Measurements from ENCODE around the gene NDC80.
"Not testable (repeated sequence)": the region's sequence is repeated elsewhere in the genome, so short reads cannot be mapped to it uniquely, and the experiment has no call there.

Gene NDC80

DNA sequence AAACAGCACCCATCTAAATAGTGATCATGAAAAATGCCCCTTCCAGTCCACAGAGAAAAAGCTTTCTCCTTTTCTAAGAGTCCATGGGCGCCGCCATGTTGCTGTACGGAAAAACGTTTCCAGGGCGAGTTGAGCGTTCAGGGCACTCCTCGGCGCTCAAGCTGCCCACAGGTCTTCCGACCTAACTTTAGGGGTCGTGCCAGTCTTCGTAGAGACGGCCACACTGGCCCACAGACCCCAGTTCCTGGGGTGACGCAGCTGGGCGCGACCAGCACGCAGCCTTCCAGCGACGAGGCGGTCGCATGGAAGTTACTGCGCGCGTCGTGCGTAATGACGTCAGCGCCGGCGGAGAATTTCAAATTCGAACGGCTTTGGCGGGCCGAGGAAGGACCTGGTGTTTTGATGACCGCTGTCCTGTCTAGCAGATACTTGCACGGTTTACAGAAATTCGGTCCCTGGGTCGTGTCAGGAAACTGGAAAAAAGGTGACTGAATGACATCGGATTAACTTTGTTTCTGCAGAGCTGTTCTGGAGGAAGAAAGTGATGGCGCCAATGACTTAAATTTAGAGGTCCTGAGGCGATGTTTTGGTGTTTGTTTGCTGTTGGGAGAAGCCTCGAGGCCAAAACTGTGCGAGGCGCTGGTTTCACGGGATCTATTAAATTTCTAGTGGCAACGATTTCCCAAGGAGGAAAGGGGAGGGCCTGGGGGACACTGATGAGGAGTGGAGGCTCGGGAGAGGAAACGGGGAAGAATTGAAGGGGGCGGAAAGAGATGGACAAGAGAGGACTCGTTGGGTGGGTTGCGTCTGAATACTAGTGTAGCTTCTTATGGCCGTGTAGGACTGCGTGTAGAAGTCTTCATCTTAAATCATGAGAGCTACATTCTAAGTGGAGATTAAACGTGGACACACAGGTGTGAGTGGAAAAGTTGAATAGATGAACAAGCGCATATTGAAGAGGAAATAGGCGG, at the start of gene NDC80, which contains the start of gene METTL4:
TSS of gene NDC80 (plus strand) at position 358 of the 971 bp plus-strand sequence. CDS start 1,429 bp downstream, outside the sequence.
TSS of gene METTL4 (minus strand) at position 306 of the 971 bp plus-strand sequence. CDS start 4,289 bp downstream, outside the sequence.
- DNase-seq: peak; percentile 50

DNA sequence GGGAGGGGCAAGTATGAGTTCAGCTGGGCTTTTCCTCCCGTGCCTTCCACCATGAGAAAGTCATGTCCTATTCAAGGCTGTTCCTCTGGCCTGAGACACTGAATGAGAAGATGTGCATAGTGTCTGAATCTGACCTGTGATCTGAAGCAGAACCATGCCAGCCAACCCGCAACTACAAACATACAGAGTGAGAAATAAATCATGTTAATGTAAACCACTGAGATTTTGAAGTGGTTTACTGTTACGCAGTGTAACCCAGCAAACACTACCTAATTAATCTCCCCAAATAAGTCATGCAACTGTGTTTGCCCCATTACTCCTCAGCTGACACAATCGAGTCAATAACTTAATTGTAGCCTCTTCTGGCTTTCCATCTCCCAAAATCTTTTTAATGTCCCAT, 49.2 kb upstream of the NDC80 start:
- no peak for DNase-seq

DNA sequence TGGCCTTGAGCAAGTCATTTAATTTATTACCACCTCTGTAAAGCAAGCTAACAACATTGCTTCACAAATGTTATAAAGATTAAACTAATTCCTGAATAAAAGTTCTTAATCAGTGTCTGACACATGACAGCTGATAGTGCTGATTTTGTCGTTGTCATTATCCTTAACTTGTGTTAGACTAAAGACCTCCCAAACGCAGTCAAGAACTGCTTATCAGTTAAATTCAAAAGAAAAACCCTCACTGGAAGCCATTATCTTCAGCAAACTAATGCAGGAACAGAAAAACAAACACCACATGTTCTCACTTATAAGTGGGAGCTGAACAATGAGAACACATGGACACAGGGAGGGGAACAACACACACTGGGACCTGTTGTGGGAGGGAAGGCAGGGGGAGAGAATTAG, 46.6 kb upstream of the NDC80 start:
- not testable (repeated sequence) for DNase-seq

DNA sequence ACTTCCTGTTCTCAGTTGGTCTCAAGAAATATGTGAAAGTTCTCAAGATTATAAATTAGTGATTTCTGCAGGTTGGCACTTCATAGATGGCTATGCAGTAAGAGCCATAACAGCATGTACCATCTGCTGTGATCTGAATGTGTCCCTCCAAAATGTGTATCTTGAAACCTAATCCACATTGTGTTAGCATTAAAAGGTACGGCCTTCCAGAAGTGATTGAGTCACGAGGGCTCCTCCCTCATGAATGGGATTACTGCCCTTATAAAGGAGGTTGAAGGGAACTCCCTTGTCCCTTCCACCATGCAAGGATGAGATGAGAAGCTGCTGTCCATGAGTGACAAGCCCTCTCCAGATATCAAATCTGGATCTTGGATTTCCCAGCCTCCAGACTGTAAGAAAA, 45.0 kb upstream of the NDC80 start:
- no peak for DNase-seq

DNA sequence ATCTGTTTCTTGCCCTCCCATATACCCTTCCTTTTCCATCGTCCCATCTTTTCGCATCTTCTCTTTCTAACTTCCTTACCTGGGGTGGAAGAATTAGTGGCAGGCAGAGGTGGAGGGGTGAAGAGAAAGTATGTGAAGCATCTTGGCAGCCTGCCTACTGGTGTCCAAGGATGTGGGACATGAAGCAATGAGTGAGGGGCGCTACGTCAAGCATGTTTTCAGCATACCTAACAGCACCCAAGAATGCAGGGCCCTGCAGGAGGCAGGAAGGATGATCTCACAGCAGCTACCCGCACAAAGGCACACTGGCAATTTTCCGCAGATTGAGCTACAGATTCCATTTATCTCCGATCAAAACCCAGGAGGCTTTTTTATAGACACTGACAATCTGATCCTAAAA, 42.2 kb upstream of the NDC80 start:
- peak; percentile 48 for DNase-seq

DNA sequence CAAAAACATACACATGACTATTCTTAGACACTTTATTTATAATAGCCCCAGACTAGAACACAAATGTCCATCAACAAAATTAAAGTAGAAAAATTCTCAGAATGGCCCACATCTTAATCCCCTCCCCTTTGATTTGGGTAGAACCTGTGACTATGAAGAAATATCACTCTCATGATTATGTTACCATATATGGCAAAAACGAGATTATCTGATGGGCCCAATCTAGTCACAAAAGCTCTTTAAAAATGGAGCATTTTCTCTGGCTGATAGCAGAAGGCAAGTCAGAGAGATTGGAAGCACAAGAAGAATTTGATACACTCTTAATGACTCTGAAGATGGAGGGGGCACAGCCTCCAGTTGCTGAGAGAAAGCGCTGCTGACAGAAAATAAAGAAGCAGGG, 39.6 kb upstream of the NDC80 start:
- DNase-seq: no peak

DNA sequence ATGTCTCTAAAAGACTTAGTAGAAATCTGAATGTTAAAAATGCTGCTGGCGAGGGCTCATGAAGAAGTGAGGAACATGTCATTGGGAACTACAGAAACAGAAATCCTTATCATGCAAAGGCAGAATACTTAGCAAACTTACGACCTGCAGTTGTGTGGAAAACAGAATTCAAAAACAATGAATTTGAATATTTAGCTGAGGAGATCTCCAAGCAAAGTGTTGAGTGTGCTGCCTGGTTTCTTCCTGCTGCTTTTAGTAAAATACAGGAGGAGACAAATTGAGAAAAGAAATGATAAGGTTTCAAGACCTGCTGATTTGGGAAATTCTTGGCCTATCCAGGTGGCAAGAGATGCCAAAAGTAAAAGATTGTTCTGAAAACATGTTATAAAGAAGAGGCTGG, 38.6 kb upstream of the NDC80 start:
- no peak for DNase-seq

DNA sequence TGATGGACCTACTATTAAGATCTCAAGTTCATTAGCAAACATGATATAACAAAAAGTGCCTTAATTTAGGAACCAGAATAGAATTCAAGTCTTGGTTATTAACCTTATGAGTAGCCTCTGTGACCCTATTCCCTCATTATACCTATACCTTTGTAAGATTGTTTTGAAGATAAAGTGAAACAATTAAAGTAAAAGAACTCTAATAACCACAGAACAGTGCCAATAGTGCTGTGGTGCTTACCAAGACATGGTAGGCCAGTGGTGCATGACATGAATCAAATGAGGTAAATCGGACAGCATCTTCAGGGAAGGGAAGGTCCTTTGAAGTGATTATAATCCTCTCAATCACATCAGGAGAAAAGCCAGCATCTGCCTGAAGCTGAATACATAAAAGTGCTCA, 36.5 kb upstream of the NDC80 start:
- DNase-seq: no peak

DNA sequence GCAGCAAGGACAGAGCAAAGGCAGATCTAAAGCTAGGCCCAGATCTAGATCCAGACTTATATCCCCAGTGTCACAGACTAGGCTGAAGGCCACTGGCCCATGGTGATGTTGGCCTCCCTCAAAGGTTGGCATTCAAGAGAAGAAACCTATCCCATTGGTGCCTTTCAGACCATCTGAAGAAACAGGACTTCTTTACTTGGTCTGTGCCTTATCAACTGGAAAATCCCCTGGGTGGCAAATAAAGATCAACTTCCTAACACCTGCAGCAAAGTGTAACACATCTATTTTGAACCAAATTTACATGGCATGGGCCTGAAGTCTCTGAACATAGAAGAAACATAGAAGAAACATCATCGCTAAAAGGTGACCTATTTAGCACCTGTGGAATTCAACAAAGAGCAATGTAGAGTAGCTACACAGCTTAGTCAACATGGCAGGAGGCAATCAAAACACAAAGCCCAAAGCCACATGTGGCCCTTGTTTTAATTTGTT, 35.9 kb upstream of the NDC80 start:
- DNase-seq: no peak

DNA sequence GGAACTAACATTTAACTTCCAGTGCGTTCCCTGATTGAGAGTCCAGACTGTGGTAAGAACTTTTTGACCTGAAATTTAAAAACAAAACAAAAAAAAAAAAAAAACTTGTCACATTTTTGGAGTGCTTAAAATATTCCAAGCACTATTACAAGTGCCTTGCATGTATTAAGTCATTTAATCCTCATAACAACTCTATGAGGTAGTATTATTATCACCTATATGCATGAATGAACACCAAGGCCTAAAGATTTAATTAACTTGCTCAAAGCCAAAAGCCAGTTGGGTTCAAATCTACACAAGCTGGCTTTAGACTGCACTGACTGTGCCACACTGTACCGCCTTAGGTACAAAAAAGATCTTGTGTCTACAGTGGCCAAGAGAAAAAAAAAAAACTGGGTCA, 35.3 kb upstream of the NDC80 start:
- no peak for DNase-seq

DNA sequence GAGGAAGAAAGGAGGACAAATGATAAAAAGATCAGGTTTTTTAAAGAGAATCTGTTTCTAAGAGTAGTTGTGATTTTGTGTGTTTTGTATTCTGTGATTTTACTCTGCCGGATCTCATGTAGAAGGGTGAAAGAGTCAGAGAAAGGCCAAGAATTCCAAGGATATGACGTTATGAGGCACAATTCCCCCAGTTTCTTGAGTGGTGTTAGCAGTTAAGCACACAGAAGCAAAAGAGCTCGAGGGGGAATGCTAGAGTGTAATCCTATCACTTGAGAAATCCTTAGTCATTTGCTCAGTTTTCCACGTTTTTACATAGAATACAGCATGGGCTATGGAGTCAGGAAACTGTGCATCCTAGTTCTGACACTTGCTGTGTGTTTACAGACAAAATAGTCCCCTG, 34.9 kb upstream of the NDC80 start:
- DNase-seq: no peak

DNA sequence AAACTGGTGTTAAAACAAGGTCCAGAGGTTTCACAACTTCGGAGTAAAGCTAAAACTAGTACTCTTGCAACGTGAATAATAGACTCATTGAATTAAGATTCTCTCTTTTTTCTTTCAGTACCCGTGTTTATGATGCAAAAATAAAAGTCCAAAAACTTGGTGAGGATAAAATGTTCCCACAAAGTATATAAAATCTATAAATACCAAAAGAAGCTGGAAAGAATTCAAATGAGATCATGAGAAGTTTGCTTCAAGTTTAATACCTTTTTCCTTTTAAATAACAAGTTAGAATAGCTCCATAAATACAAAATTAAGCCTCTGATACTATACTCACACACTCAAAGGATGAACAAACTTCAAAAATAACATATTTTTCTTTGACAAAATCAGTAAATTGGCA, 34.1 kb upstream of the NDC80 start:
- no peak for DNase-seq

DNA sequence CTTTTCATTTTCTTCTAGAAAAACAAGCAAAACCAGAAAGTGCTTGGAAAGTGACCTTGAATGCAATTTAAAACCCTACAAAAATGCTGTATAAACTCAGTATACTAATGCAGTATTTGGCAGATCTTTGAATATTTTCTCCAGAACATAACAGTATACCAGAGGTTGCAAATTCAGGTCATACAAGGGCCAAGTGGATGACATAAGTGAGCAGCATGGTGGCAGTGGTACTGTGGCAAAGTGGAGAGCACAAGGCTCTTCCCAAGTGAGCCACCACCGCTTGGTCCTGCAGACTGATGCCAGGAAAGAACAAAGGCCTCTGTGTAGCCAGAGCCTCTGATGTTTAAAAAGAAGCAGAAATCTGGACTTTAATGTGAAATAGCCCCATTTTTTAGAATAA, 33.1 kb upstream of the NDC80 start:
- no peak for DNase-seq

DNA sequence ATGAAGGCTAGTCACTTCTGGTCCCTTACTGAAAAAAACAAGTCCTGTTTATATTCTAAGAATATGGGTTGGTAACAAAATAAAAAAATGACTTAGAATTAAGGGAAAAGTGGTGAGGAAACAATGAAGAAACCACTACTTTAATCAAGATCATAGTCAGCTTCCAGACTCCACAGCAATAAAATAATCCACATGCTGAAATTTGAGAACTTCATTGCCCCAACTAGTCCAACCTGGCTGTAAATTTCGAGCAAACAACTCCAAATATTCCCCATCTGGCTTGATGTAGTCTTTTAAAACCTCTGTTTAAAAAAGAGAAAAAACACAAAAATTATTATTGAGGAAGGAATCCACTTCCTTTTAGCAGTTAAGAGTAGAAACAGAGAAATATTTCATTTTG, 32.5 kb upstream of the NDC80 start:
- DNase-seq: no peak

DNA sequence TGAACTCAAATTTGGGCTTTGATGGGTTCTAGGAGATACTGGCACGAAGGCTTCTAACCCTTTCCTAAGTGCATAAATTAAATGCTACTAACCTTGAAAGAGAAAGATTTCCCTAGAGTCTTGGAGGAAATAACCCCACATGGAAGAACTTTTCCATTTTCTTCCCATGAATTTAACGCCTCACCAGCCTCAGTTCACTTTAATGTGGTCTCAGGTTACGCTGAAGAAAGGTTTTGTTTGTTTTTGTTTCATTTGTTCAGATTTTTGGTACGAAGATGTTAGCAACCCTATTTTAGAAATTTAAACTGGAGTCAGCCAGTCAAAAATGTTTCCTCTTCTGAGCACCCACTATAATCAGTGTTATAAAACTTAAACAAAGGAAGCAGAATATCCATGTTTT, 30.8 kb upstream of the NDC80 start:
- no peak for DNase-seq

DNA sequence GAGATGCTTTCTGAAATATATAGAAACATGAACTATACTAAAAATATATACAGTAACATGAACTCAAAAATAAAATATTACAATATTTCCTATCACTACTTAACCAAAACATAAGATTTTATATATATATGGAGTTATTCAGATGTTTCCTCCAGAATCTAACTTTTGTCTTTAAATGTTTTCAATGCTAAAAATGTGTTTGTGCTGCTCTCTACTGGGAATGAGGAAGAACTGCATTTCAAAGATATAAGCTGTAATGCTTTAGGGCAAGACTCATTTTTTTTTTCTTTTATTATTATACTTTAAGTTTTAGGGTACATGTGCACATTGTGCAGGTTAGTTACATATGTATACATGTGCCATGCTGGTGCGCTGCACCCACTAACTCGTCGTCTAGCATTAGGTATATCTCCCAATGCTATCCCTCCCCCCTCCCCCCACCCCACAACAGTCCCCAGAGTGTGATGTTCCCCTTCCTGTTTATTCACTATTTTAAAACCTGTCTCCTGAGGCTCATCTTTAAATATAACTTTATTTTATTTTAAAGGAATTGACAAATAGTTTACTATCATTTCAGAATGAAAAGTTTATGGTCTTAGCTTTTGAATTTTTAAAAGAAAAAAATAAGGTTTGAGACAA, 29.3 kb upstream of the NDC80 start:
- DNase-seq: not testable (repeated sequence)

DNA sequence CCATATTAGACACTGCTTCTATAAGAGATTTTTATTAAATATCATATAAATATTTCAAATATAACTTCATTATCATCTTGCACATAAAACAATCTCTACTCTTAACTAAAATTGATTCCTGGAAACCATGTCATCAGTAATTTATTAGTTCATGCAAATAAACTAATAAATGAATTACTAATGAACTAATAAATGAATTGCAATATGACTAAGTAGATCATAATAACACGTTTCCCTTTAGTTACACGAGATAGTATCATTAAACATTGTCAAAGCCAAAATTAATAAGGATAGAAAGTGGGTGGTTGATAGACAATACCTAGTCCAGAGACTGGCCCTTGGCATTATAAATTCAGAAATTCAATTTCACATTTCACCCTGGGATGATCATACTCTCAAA, 26.2 kb upstream of the NDC80 start:
- no peak for DNase-seq

DNA sequence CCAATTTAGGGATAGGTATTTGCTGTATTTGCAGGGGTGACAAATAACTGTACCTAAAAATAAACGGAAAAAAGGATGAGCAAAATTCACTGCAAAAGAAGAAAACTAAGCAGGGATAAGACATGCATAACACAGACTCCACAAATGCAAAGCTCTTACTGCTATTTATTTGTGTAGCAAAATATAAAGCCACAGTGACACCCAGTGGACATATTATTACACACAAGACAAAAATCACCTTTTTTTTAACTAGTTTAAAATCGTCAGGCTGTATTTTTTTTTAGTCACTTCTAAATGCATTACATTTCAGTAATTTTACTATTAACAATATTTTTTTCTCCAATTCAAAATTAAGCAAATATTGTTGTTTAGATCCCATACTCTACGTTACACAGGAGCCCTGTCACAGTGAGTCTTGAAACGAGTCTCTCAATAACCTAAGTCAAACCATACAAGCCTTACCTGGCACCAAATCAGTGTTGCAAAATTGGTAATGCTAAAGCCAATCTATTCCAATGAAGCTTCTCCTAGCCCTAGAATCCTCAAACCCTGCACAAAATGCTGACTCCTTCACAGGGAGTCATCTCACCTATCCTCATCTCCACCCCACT, 23.8 kb upstream of the NDC80 start:
- DNase-seq: no peak

DNA sequence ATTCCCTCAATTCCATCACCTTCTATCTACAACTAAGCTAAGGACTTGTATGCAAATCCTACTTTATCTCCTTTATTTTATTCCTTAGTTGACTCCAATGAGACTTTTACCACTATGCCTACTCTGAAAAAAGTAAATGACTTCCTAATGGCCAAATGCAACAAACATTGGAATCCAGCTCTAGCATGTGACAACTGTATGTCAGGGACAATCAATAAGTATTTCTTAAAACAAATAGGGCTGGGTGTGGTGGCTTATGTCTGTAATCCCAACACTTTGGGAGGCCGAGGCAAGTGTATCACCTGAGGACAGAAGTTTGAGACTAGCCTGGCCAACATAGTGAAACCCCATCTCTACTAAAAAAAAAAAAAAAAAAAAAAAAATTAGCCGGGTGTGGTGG, 21.9 kb upstream of the NDC80 start:
- DNase-seq: no peak

DNA sequence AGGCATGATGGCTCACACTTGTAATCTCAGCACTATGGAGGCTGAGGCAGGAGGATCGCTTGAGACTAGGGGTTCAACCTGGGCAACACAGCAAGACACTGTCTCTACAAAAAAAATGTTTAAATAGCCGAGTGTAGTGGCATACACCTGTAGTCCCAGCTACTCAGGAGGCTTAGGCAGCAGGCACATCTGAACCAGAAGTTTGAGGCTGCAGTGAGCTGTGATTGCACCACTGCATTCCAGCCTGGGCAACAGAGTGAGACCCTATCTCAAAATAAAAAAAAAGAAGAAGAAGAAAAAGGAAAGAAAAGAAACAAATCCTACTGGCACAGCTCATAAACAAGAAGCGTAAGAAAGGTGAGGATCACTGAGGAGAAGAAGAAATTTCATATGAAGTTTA, 19.9 kb upstream of the NDC80 start:
- DNase-seq: no peak

DNA sequence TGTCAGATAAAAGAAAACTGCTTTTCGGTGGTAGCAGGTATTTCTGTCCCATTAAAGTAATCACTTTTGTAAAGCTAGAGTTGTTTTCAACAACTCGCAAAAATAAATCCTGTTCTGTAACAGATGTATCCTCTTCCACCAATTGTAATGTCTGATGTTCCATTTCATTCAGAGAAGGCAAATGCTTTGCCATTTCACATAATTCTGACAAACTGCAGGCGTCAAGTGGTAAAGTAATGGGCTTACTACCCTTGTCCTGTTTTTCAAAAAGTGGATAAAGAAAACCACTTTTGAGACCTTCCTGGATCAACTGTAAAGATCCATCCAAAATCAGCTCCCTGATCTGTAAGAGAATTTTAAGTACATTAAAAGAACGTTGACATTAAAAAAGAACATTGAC, 16.7 kb upstream of the NDC80 start:
- no peak for DNase-seq

DNA sequence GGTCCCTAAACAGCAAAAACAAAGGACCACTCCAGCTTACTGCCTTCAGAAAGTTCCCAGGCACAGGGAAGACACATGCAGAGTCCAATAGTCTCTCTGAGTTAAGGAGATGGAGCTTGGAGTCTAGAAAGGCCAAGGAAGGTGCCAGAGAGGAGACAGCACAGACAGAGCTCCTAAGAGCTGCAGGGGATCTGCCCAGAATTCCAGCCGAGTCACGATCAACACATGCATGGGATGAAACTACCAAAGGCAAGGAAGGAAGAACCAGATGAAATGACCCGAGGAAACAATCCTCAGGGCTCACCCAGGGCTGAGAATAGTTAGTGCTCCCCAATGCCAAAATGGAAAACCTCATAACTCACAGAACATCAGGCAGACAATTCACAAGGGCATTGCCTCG, 15.5 kb upstream of the NDC80 start:
- DNase-seq: no peak

DNA sequence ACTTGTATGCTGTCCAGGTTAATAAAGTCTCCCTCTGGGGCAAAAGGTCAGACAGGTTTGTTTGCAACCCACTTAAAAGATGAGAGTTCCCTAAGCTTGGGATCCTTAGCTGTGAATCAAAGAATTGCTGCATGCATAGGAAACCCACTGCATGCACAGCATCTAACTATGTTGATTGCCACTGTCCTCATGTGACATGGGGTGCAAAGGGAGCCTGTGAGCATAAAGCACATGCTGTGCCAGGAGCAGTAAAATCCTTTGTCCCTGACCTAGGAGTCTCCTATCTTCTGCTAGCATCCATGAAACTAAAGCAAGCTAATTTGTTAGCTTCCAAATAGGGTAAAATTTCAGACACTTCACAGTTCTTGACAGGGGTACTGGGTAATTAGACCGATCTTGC, 13.8 kb upstream of the NDC80 start:
- no peak for DNase-seq

DNA sequence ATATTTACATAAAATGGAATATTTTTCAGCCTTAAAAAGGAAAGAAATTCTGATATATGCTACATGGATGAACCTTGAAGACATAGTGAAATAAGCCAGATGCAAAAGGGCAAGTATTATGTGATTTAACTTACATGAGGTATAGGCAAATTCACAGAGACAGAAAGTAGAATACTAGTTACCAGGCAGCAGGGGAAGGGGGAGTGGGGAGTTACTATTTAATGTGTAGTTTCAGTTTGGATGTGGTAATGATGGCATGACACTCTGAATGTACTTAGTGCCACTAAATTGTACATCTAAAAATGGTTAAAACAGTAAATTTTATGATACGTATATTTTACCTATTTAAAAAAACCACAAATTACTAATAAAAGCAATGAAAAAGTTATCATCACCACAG, 12.1 kb upstream of the NDC80 start:
- DNase-seq: no peak

Measured in 8988T (cell line).